Activated CD4-positive, alpha-beta T cell treated with anti-CD3 and anti-CD28 coated beads for 4 hours (primary cell): ENCODE results near the gene ZFYVE19.
A peak's percentile ranks its signal among the peaks of the same experiment; 100 is the strongest.

Experiments used
- DNase-seq, 2 donors: peaks; one replicate each; pipeline ENCODE4 v3.0.0-alpha.2; 2020

Gene ZFYVE19

DNA sequence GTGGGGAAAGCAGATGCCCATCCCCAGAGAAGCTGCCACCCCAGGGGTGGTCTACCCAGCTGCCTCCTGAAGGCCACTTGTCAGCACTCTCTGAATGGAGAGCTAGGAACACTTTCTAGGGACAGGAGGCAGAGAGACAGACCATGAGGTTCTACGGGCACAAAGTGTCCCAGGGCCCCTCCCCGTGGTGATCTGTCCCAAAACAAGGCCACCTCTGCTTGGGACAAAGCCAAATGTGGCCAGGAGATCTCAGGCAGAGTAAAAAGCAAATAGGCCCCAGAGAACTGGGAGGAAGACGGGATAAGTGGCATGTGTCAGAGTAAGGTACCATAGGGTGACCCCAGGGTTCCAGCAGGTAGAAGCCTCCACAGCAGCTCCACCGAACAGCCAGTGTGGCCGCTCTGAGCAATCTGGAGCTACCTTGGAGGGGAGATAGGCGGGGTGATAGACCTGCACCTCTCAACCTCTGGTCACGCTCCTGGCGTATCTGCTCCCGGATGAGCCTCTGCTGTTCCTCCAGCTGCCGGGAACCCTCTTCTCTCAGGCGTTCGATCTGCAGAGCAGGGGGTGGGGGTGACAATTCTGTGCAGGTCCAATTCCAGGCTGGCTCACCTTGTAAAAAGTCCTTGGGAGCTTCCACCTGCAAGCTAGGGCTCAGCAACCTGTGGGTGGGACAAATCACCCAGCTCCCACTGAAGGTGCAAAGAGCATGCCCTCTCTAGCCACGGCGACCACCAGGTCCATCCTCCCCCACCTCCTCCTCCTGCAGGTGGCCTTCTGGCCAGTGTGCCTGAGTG, 31.0 kb upstream of the ZFYVE19 start:
- no peak for DNase-seq

DNA sequence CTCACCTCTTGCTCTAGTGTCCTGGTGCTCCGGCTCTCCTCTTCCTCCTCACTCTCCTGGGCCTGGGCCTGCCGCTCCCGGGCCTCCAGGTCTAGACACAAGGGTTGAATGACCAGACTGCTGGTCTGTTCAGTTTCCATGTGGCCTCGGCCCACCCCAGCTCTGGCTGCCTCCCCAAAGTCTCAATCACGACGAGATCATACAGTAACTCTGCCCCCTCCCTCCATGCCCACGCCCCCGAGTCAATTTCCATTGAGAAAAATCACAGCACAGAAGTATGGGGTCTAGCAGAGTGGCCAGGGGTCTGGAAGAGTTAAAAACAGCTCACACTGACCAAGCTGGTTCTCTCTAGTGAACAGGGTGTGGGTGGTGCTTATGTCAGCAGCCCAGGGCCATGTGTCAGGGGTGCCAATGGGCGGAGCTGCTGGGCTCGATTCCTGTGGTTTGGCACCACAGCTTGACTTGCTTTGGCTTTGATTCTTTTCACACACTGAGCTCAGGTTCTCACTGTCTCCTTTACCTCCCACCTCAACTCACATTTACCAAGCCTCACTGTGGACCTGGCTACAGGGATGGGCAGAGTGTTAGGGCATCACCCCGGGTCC, 30.2 kb upstream of the ZFYVE19 start:
- no peak for DNase-seq

DNA sequence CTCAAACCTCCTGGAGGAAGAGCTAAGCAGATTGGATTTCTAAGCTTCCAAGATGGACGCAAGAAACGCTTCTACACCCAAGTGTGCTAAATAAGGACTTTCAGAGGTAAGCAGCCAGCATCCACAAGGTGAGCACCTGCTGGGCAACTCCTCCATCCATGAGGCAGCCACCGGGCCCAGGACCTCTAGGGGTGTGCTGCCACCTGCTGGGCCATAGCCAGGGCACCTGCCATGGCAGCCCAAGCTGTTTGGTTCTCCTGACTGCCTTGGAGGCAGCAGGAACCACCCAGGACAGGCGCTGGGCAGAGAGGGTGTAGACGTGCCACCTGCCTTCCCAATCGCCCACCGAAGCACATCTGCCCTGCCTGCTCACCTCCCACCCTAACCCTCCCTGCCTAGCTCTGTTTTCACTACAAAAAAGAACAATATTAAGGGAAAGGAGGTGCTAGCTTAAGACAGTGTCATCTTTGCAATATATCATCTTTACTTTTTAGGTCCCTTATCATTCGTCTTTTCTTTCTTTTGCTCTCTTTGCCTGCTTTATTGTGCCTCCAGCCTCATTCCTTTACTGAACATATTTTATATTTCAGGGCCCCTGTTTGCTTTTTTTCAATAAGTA, 24.2 kb upstream of the ZFYVE19 start:
- DNase-seq = peak; percentile 78 to 80

DNA sequence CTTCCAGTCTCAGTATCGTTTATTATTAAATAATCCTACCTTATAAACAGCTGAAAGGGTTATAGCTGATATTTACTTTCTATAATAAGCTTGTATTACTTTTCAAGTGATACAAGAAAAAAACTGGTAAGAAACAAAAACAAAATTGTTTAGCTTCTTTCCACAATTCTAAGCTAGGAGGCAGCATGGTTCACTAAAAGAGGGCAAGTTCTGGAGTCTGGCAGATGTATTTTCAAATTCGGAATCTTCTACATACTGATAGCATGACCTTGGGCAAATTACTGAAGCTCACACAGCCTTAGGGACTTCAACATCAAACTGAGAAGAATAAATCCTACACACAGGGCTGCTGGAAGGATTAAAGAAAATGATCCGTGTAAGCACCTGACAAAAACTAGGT, 21.7 kb upstream of the ZFYVE19 start:
- no peak for DNase-seq

DNA sequence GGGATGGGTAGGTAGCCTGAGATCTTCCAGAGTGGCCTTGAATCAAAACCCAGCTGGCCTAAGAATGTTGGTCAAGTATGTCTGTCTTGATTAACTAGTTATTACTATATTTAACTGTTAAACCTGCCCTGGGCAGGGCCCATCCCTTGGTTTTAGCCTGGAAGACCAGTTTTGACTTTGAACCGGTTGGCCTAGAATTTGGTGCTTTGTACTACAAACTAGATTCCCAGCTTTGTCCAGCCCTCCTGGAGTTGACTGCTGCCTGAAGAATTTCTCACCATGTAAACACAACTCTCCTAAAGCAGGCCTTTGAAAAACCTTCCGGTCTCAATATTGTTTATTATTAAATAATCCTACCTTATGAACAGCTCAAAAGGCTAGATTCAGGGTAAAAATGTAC, 21.1 kb upstream of the ZFYVE19 start:
- no peak for DNase-seq

DNA sequence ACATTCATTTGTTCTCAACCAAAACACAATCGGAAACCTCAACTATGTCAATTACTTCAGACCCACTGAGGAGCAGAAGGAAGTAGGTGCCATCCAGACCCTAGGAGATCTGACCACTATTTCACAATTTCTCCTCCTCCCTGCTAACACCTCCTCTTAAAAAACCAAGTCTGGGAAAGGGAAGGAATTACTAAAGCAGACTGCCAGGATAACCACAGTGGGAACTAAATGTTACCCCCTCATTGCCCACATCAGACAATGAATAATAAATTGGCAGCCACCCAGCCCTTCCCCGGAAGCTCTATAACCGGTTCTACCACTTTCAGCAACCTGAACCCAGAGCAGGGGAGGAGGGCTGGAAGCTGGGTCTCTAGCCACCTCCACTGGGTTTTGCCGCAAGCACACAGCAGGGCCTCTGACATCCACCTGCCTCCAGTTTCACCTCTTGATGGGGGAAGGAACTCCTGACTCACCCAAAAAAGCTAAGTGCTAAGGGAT, 19.5 kb upstream of the ZFYVE19 start:
- DNase-seq = peak; percentile 71 to 75

DNA sequence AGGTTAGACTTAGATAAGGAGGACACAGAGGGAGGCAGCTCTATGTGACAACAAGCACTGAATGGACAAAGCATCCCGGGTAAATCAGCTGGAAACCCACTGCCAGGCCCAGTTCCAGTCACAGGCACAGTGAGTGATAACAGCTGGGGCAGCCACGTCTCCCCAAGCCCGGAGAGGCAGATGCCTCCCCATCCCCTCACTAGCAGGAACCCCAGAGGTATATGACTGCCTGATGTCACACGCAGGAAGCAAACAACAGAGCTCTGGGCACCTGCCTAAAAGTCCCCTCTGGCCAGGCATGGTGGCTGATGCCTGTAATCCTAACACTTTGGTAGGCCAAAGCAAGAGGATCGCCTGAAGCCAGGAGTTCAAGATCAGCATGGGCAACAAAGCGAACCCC, 18.9 kb upstream of the ZFYVE19 start:
- no peak for DNase-seq

DNA sequence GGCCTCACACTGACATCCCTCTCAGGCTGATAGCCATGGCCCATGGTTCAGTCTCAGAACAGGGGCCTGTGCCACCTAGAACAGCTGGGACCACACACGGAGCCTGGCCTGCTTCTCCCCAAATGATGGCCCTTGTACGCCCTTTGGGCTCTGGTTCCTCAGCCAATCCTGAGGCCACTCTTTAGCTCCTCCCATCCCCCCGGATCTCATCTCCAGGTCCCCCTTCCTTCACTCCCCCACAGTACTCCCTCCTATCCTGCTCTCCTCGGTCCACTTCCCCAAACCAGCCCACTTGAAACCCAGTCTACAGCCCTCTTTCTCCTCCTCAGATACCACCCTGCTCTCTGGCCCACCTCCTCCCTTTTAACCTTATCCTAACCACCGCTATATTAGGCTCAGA, 17.8 kb upstream of the ZFYVE19 start:
- DNase-seq = no peak

DNA sequence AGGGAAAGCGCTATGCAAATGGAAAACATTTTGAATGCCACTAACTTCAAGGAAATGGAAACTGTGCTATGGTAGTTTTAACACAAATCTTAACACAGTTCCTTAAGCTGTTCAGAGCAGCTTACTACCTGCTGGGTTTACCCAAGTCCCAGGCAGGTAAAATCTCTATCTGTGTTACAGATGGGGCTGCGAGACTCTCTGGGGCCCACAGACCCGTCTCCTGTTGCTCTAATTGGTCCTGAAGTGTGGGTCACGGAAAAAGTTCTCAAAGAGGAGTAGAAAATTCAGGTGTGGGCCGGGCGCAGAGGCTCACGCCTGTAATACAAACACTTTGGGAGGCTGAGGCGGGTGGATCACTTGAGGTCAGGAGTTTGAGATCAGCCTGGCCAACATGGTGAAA, 16.9 kb upstream of the ZFYVE19 start:
- DNase-seq = no peak

DNA sequence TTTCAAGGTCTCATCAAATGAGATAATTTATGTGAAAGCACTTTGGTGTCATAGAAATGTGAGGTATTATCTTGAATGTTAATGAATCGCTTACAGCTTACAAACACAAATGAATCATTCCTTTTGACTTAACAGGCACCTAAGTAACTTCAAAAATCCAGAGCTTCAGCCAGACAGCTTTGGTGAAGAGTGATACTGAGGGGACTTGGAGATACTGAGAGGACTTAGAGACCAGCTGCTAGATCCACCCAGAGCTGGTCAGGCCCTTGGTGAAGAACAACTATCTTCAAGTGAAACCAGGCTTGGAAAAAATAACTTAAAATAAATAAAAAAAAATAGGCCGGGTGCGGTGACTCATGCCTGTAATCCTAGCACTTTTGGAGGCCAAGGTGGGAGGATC, 16.2 kb upstream of the ZFYVE19 start:
- no peak for DNase-seq

DNA sequence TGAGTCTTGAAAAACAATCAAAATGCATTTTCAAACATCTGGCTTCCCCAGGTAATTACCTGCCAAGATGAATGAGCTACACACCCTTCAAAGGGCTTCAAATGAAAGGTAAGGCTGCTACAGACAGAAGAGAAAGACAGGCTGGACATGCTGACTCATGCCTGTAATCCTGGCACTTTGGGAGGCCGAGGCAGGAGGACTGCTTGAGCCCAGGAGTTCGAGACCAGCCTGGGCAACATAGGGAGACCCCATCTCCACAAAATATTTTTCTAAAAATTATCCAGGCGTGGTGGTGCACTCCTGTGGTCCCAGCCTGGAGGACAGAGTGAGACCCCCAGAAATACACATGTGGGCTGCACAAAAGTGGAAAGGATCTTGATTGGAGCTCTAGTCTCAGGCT, 14.5 kb upstream of the ZFYVE19 start:
- no peak for DNase-seq

DNA sequence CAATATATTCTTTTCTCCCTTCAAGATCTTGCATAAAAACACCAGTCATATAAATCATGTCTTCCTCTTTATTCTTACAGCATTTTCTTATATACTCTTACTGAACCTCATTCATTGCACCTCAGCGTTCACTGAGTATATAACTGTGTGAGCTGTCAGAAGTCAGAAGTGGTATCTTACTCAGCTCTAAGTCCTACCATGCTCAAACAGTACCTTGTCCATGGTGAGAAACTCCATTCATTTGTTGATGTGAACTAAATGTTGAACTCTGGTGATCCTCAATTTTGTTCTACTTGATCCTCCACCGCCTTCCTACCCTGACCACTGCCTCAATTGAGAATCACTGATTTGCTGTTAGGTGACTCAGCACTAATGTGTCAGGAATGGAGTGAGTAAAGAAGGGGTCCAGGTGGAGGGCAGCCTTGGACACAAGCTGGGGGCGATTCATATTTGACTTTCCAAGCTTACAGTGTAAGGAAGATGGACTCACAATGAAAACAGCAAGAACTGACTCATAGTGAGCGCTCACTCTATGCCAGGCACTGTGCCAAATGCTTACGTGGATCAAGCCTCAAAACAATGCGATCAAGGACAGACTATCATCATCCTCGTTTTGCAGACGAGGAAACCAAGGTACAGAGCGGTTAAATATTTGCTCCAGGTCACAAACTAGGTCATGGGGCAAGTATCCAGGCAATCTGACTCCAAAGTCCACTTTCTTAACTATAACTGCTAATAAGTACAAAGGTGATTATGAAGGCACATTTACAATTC, 13.5 kb upstream of the ZFYVE19 start:
- DNase-seq = no peak

DNA sequence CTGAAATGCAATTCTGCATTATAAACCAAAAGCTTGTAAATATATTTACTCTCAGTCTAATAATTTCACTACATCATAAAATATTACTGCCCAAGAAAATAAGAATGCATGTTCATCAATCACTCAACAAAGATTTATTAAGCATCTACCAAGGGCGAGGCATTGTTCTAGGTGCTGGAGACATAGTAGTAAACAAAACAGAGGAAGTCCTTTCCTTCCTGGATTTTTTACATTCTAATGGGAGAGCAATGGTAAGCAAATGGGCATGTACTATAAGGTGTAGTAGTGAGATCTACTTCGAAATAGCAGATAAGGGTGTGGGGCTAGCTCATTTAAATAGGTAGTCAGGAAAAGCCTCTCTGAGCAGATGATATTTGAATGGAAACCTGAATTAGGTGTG, 10.8 kb upstream of the ZFYVE19 start:
- no peak for DNase-seq

DNA sequence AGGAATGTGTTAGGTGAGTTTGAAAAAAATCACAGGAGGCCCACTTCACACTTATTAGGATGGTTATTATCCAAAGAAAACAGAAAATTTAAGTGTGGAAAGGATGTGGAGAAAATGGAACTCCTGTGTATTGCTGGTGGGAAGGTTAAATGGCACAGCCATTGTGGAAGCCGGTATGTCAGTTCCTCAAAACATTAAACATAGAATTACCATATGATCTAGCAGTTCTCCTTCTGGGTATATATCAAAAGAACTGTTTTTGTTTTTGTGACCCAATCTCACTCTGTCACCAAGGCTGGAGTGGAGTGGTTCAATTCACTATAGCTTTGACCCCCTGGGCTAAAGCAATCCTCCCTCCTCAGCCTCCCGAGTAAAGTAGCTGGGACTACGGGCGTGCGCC, 10.4 kb upstream of the ZFYVE19 start:
- no peak for DNase-seq

DNA sequence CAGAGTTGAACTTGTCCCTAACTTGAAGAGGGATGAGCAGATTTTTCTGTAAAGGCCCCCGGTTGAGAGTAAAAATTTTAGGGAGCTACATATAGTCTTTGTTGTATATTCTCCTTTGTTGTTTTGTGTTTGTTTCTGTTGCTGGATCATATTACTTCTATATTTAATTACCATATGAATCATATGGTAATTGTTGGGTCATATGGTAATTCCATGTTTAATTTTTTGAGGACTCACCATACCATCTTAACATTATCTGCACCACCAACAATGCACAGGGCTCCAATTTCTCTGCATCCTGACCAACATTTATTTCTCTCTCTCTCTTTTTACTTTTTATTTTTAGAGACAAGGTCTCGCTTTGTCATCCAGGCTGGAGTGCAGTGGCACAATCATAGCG, 7.4 kb upstream of the ZFYVE19 start:
- DNase-seq = no peak

DNA sequence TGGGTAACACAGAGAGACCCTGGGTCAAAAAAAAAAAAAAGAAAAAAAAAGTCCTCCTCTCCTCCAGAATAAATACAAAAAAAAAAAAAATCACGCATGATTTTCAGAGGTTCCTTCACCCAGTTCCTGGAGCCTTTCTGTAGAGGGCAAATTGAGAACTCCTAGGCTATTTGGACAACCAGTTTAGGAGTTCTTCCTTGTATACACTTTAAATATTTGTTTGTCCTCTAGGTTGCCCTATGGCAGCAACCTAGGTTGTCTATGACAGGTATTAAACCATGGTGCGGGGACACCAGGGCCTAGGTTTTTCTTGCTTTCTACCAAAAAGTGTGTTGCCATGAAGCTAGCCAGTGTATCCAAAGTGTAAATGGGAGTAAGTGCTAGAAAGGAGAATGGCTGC, 3.8 kb upstream of the ZFYVE19 start:
- DNase-seq = no peak

DNA sequence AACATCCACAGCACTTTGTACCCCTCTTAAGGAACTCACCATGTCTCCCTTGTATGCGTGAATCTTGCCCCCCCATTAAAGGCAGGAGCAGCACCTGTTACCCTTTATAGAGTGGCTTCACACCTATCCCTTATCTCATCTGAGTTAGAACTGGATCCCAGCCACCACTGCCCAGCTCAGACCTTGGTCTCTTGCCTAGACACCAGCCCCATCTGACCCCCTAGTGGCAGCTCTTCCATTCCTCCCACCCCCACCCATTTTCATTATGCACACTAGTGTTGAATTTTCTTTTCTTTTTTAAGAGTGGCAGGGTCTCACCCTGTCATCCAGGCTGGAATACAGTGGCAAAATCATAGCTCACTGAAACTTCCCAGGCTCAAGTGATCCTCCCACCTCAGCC, 3.2 kb upstream of the ZFYVE19 start:
- DNase-seq = no peak

DNA sequence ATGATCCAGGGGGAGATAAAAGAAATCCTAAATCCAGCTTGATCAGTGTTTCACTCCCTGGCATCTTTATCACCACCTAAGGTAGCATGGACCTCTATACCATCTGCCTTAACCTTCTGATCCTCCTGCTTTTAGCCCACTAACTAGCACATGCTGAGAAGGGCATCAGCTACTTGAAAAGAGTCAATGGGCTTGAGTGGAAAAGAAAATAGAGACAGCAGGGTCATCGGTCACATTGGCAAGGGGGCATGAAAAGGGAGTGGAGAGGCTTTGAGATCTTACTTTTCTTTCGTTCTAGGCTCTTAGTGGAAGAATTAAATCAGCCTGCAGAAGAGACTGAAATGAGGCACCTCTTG, 239 bp upstream of the ZFYVE19 start:
- DNase-seq = no peak

DNA sequence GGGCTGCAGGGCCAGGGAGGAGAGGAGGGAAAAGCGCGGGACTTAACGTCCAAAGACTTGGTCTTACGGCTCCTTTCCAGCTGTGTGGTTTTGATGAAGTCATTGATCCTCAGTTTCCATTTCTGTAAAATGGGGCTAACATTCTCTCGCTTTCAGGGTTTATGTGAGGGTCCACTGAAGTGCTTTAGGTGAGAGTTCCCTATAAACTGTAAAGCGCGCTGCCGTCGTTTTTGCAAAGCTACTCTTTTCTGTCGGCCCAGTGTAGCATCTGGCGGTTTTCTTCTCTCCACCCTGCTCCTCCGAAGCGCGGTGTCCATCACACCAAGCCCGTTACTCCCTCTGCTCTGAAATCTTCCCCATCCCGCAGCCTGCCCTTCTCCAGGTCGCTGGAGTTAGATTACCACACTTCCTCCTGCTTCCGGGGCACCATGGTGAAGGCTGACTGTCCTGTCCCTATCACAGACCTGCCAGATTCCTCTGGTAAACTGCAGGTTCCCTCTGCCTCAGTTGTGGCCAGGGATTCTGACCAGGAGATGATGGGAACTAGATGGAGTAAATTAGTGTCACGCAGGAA, 1.1 kb downstream of the ZFYVE19 start:
- DNase-seq = no peak

DNA sequence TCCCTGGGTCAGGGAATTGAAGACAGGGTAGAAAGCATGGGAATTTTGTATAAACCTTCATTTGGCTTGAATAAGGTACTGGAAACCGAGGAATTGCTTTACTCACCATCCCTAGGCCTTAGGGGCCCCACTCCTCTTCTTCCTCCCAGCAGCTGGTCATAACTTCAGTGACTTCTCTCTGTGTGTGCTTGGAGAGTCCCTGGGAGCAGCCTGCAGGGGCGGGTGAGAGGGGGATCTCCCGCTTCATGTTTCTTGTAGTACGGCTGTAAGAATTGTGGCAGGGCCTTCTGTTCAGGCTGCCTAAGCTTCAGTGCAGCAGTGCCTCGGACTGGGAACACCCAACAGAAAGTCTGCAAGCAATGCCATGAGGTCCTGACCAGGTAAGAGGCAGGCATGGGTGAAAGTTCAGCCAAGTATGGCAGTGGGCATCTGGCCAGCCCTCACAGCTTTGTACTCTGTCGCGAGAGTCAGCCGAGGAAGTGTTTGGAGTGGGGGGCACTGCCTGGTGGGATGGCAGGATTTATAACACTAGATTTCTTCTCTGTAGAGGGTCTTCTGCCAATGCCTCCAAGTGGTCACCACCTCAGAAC, 2.1 kb downstream of the ZFYVE19 start:
- DNase-seq = no peak

DNA sequence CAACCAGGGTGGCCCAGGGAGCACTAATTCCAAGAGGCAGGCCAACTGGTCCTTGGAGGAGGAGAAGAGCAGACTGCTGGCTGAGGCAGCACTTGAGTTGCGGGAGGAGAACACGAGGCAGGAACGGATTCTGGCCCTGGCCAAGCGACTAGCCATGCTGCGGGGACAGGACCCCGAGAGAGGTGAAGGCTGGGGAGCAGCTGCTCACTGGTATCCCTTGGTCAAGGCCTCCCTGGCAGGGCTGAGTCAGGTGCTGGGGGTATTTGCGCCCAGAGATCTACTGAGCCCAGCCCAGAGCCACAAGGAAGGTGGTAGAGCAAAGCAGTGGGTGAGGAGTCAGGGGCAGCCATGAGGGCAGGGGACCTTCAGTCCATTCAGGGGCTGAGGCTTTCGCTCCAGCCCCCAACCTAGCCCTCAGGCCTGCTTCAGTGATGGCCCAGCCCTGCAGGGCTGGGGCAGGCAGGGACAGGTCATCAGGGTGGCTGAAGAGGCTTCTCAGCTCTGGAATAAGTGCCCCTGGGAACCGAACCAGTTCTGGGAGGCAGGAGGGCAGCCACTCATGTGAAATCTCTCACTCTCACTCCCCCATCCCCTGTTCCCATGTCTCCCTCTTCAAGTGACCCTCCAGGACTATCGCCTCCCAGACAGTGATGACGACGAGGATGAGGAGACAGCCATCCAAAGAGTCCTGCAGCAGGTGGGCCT, 6.0 kb downstream of the ZFYVE19 start:
- no peak for DNase-seq

DNA sequence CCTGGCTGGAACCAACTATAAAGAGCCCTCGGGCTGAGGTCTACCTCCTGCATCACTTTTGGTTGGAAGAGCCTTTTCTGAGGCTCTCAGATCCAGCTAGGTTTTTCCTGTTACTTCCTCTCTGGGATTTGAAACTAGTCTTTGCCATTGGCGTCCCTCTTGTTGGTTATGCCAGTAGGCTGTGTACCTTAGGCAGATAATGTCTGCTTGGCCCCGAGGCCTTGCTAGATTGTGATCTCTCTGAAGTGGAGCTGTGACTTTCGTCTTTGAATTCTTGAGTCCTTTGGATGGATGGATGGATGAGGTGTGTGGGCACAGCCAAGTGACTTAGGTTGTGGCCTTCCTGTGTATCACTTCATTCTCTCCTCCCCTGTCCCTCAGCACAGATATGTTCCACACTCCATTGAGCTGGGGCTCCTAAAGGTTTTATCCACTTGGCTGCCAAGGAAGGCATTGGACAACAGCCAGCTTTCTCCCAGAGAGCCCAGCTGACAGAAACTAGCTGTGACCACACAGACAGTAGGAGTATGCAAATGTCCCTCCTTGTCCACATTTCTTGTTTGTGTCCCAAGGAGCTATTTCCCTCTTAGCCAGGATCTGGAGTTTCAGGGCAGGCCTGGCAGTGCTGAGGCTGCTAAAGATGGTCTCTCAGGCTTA, 8.3 kb downstream of the ZFYVE19 start:
- DNase-seq = no peak
